ENCODE measurements around the gene TNS3.

TNS3 gene

GRCh38 chr7:47504551-47505311 lies 77.2 kb downstream of the TNS3 start:
- H3K4me3 ChIP-seq (ENCODE audit: low read depth, low read length) = no peak overlapping the region
- no peak for DNase-seq (ENCODE audit: low read depth)
- TF ChIP-seq POLR2A (IDR thresholded peaks at IDR 0.05; ENCODE audit: extremely low read depth, insufficient read length) = no peak

- no peak overlapping the region for H3K4me3 ChIP-seq (ENCODE audit: low read depth, low read length)
- DNase-seq (ENCODE audit: low read depth) = no peak
- TF ChIP-seq, protein P1, sequence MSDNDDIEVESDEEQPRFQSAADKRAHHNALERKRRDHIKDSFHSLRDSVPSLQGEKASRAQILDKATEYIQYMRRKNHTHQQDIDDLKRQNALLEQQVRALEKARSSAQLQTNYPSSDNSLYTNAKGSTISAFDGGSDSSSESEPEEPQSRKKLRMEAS (IDR thresholded peaks at IDR 0.05; ENCODE audit: low read depth, low read length) = no peak
These were observed 78.6 kb downstream of the TNS3 start for GRCh38 chr7:47503281-47503680.

DNA sequence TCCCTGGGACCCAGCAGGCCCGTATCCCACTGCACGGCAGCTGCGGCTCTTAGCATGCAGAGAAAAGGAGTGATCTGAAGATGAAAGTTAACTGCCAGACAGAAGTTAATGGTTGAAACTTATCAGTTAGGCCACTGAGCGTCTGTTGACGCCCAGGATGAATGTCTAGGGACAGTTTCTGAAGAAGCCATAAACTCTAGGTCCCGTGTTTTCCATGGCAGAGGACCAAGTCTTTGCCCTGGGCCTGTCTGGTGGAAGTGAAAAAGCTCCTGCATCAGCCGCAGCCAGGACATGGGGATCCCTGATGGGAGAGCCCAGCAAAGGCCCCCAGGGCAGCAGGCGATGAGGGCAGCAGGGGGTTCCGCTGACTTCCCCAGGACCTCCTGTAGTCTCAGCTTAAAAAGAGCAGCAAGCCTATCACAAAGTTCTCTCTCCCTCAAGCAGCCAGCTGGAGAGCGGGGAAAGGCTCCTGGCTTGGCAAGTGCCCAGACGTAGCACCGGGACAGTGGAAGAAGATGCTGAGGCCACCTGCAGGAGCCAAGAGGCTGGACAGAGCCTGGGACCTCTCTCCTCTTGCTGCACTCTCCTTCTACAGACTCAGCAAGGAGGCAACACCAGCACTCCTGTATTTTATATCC lies 79.6 kb downstream of the TNS3 start:
- TF ChIP-seq POLR2A (IDR thresholded peaks at IDR 0.05; ENCODE audit: extremely low read depth, insufficient read length) (no peak), MYC (IDR thresholded peaks at IDR 0.05; ENCODE audit: low read depth, low read length) (no peak)
- TF ChIP-seq, protein P1 (IDR thresholded peaks at IDR 0.05; ENCODE audit: low read depth, low read length) = no peak
- TF ChIP-seq, protein P2, sequence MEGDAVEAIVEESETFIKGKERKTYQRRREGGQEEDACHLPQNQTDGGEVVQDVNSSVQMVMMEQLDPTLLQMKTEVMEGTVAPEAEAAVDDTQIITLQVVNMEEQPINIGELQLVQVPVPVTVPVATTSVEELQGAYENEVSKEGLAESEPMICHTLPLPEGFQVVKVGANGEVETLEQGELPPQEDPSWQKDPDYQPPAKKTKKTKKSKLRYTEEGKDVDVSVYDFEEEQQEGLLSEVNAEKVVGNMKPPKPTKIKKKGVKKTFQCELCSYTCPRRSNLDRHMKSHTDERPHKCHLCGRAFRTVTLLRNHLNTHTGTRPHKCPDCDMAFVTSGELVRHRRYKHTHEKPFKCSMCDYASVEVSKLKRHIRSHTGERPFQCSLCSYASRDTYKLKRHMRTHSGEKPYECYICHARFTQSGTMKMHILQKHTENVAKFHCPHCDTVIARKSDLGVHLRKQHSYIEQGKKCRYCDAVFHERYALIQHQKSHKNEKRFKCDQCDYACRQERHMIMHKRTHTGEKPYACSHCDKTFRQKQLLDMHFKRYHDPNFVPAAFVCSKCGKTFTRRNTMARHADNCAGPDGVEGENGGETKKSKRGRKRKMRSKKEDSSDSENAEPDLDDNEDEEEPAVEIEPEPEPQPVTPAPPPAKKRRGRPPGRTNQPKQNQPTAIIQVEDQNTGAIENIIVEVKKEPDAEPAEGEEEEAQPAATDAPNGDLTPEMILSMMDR (IDR thresholded peaks at IDR 0.05; ENCODE audit: low read depth, low read length) = no peak
- H3K4me3 ChIP-seq (ENCODE audit: low read depth, low read length) = no peak overlapping the region
- DNase-seq (ENCODE audit: low read depth) = no peak

DNA sequence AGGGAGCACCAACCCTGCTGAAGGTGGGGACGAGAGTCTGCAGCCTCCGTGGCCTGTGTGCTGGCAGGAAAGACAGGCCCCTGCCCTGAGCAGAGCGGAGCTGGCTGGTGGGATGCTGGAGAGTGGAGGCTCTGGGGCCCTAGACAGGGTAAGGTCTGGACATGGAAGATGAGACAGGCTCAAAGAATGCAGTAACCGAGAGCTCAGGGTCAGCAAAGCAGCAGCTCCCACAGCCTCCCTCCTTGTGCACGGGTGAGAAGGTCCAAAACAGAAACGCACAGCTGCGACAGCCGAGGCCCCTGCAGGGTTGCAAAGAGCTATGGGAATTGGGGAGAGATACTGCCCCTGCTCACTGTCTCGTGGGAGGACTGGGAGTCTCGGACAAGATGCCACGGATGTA lies 80.5 kb downstream of the TNS3 start:
- no peak for DNase-seq (ENCODE audit: low read depth)
- no peak overlapping the region for H3K4me3 ChIP-seq (ENCODE audit: low read depth, low read length)
- TF ChIP-seq MYC (IDR thresholded peaks at IDR 0.05; ENCODE audit: low read depth, low read length) = no peak
- no peak for TF ChIP-seq POLR2A (IDR thresholded peaks at IDR 0.05; ENCODE audit: extremely low read depth, insufficient read length)
- TF ChIP-seq, protein P2 (IDR thresholded peaks at IDR 0.05; ENCODE audit: low read depth, low read length) = no peak
- TF ChIP-seq, protein P1 (IDR thresholded peaks at IDR 0.05; ENCODE audit: low read depth, low read length) = no peak

DNA sequence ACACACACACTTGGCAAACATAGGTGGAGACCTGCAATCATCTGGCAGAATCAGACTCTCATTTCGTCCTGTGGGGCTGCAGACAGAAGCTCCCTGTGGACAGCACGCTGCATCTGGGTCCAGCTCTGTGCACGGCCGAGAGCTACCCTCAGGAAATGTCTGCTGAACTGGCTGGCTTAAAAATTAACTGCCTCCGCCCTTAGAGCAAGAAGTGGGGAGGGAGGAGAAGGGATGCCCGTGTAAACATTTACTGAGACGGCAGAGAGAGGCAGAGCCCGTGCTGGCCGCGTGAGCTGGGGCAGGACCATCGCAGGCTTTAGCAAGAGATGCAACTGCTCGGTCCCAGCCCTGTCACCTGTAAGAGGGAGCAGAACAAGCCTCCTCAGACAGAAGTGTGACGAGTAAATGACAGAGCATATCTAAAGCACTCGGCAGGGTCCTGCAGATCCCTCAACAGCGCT lies 81.8 kb downstream of the TNS3 start:
- H3K4me3 ChIP-seq (ENCODE audit: low read depth, low read length) = no peak overlapping the region
- no peak for DNase-seq (ENCODE audit: low read depth)
- TF ChIP-seq, protein P1 (IDR thresholded peaks at IDR 0.05; ENCODE audit: low read depth, low read length) = no peak
- TF ChIP-seq, protein P2 (IDR thresholded peaks at IDR 0.05; ENCODE audit: low read depth, low read length) = no peak
- TF ChIP-seq MYC (IDR thresholded peaks at IDR 0.05; ENCODE audit: low read depth, low read length) (no peak), POLR2A (IDR thresholded peaks at IDR 0.05; ENCODE audit: extremely low read depth, insufficient read length) (no peak)

DNA sequence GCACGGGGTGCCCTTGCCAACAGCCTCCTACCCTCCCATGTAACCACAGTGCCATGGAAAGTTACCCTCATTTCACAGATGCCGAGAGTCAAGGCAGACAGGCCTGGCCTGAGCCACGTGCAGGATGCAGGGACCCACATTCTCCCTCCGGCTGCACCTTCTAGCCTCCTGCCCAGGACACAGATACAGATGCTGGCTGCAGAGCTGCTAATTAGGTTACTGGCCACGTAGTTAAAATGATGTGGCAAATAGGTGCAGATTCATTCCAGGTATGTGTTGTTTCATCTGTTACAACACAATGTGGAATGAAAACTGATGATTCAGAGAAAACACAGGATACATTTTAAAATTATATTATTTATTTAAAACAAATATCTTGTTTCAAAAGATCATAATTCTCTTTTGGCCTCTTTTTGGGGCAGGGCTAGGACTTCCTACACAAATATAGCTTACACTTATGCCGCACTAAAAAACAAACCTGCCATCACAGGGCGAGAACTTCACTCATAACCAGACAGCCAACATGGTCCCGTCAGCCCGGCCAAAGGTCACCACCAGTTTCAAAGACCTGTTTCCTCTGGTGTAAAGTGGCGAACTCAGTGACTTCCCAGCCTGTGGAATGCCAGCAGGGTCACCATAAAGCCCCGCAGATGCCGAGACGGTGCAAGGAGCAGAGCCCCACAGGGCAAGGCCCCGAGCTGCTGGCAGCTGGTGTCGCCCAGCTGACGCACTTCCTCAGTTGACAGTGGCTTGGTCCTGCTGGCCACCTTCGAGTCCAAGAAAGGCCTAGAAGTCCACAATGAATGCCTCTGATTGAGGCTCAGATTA lies 83.5 kb downstream of the TNS3 start:
- no peak for TF ChIP-seq POLR2A (IDR thresholded peaks at IDR 0.05; ENCODE audit: extremely low read depth, insufficient read length)
- TF ChIP-seq, protein P2 (IDR thresholded peaks at IDR 0.05; ENCODE audit: low read depth, low read length) = no peak
- TF ChIP-seq, protein P1 (IDR thresholded peaks at IDR 0.05; ENCODE audit: low read depth, low read length) = no peak
- TF ChIP-seq MYC (IDR thresholded peaks at IDR 0.05; ENCODE audit: low read depth, low read length) = no peak
- no peak for DNase-seq (ENCODE audit: low read depth)
- no peak overlapping the region for H3K4me3 ChIP-seq (ENCODE audit: low read depth, low read length)
